ENCODE results near the gene ACTG1. TPM values are rescaled to one million over a fixed set of nuclear protein-coding genes. Genes with fewer than 3 reads are reported as not detected.

ACTG1 gene
- 1,000 to 10,000 TPM; 4,989 to 4,998 TPM for total RNA-seq

GRCh38 chr17:81512562-81513371, at the start of gene ACTG1:
TSS of gene ACTG1 (minus strand) at chr17:81512799. CDS start at chr17:81512354, 445 bp downstream.
- Mint-ChIP-seq H3K36me3 (peaks cover 43% of the 10 kb centered on the region), H3K27ac (peak within 1 kb of the TSS; percentile 93), H3K4me3 (peak within 1 kb of the TSS; percentile 96), H3K4me1 (peaks cover 28% of the 10 kb centered on the region), H3K9me3 (peaks cover 1% of the 10 kb centered on the region), H3K27me3 (peaks cover 11% of the 10 kb centered on the region)
- DNase-seq = peak; percentile 91

DNA sequence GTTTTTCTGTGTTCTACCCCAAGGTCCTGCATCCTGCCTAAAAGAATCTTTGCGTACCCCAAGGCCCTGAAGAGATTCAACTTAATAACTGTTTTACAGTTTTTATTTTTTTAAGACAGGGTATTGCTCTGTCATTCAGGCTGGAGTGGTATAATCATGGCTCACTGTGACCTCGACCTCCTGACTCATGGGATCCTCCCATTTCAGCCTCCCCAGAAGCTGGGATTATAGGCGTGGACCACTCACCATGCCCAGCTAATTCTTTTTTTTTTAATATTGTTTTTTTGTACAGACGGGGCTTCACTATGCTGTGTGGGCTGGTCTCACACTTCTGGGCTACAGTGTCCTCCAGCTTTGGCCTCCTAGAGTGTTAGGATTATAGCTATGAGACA, 48.9 kb upstream of the ACTG1 start:
- Mint-ChIP-seq H3K9me3 (no peaks in the 10 kb centered on the region), H3K27me3 (no peaks in the 10 kb centered on the region), H3K27ac (peak overlapping the region; percentile 66), H3K36me3 (peaks cover 21% of the 10 kb centered on the region), H3K4me1 (peaks cover 2% of the 10 kb centered on the region), H3K4me3 (no peak overlapping the region)
- no peak for DNase-seq

DNA sequence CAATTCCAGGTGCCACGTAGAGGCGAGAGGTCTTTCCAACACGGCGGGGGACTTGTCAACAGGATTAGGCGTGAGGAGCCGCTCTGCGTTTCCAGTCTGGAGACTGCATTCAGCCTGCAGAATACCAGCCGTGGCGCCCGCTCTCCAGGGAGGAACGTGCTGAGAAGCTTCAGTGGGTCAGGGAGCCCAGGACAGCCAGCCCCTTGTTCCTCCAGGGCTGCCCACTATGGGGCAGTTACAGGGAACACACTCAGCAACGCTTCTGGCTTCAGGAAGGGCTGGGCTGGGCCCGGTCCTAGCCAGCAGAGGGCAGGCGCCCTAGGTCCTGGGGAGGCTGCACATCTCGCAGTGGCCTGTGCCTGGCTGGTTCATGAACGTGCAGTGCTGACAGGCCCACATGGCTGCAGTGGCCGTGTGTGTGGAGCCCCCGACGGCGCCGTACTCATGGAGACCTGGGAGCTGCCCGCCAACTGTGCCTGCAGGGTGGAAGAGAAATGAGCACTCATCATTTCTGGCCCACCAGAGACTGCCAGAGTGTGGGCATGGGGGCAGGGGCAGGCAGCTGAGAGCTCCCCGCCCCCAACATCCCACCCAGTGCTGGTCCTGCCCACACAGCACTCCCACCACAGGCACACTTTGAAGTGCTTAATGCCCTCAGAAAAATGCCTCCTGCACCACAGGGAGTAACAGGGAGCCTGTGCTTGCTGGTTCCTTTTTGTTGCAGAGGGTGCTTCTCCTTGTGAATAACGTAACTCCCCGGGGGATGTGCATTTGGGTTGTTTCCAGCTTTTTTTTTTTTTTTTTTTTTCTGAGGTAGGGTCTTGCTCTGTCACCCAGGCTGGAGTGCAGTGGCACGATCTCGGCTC, 46.6 kb upstream of the ACTG1 start:
- DNase-seq = no peak
- no peaks in the 10 kb centered on the region for H3K27me3 Mint-ChIP-seq
- H3K27ac Mint-ChIP-seq = no peak overlapping the region
- peaks cover 13% of the 10 kb centered on the region for H3K36me3 Mint-ChIP-seq
- H3K4me3 Mint-ChIP-seq = no peak overlapping the region
- H3K9me3 Mint-ChIP-seq = no peaks in the 10 kb centered on the region
- peaks cover 6% of the 10 kb centered on the region for H3K4me1 Mint-ChIP-seq

- Mint-ChIP-seq H3K27me3 (no peaks in the 10 kb centered on the region), H3K4me3 (no peak overlapping the region), H3K4me1 (peaks cover 15% of the 10 kb centered on the region), H3K36me3 (peaks cover 17% of the 10 kb centered on the region), H3K9me3 (no peaks in the 10 kb centered on the region), H3K27ac (no peak overlapping the region)
- no peak for DNase-seq
These were observed 45.5 kb upstream of the ACTG1 start for GRCh38 chr17:81558115-81558468.

DNA sequence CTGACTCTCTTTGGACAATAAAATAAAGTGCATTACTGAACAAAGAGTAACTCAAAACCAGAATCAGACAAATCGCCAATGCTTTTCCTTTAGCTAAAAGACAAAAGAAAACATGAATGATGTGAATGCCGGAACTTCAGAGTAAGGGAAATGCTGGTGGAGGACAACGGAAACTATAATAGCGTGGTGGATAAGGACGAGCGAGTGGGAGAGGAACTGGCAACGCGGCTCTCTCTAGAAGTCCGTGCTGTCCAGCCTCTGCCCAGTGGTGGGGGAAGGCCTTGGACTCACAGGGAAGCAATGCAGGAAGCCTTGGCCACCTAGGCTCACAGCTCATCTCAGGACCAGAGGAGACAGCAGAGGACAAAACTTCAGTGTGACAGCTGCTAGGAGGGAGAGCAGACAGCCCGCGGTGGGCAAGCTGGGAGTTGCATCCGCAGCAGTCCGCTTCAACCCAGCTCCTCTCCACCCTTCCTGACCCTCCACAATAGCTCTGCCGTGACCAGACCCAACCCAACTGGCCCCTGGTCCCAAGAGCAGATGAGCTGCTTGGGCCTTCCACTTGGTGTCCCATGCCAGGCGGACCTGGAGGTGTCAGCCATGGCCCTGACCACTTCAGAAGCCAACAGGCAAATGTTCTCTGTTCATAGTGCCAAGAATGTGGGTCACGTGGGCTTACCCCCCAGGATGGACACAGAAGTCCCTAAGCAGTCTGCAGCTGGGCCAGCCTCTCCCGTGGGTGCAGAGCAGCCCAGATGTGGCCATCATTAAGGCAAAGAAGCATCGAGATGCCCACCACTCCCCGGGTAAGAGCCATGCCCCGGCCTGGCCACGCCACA, 44.9 kb upstream of the ACTG1 start:
- peaks cover 15% of the 10 kb centered on the region for H3K4me1 Mint-ChIP-seq
- no peak overlapping the region for H3K27ac Mint-ChIP-seq
- no peak for DNase-seq
- no peaks in the 10 kb centered on the region for H3K9me3 Mint-ChIP-seq
- no peak overlapping the region for H3K4me3 Mint-ChIP-seq
- no peaks in the 10 kb centered on the region for H3K27me3 Mint-ChIP-seq
- peaks cover 14% of the 10 kb centered on the region for H3K36me3 Mint-ChIP-seq

- peaks cover 14% of the 10 kb centered on the region for H3K36me3 Mint-ChIP-seq
These were observed 44.3 kb upstream of the ACTG1 start for GRCh38 chr17:81556863-81557262.

GRCh38 chr17:81556175-81556691, 43.6 kb upstream of the ACTG1 start:
- Mint-ChIP-seq H3K9me3 (no peaks in the 10 kb centered on the region), H3K4me1 (peaks cover 19% of the 10 kb centered on the region), H3K4me3 (no peak overlapping the region), H3K27me3 (no peaks in the 10 kb centered on the region), H3K36me3 (peaks cover 17% of the 10 kb centered on the region), H3K27ac (no peak overlapping the region)
- DNase-seq = no peak

More at GRCh38 chr17:81556863-81557262, 44.3 kb upstream of the ACTG1 start:
- Mint-ChIP-seq H3K4me1 (peaks cover 15% of the 10 kb centered on the region), H3K27ac (no peak overlapping the region), H3K27me3 (no peaks in the 10 kb centered on the region), H3K4me3 (no peak overlapping the region), H3K9me3 (no peaks in the 10 kb centered on the region)
- DNase-seq = no peak

DNA sequence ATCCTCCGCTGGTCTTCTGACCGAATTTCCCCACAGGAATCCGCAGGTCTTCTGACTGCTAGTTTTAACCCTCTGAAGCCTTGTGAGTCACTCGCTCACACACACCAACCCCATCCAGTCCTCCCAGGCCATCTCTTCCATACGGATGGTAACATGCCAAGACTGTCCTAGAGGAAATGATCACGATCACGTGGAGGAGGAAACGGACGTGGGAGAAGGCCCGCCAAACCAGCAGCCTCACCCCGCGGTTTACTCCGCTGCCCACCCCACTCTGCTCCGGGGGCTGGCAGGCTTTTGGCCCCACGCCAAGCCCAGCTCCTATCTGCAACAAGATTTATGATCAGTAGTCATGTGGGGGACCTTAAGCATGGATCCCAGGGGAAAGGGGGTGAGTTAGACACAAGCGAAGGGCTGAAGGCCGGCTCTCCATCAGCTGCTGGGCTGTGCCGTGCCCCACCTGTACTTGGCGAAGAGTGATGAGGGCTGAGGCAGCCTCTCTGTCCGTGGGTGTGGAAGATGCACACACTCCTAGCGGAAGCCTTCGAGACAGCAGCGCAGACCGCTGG, 41.1 kb upstream of the ACTG1 start:
- DNase-seq = peak; percentile 28
- peak overlapping the region; percentile 92 for H3K27ac Mint-ChIP-seq
- peaks cover 24% of the 10 kb centered on the region for H3K36me3 Mint-ChIP-seq
- H3K27me3 Mint-ChIP-seq = no peaks in the 10 kb centered on the region
- no peaks in the 10 kb centered on the region for H3K9me3 Mint-ChIP-seq
- H3K4me3 Mint-ChIP-seq = peak overlapping the region; percentile 90
- H3K4me1 Mint-ChIP-seq = peaks cover 30% of the 10 kb centered on the region

- Mint-ChIP-seq H3K9me3 (no peaks in the 10 kb centered on the region), H3K27me3 (no peaks in the 10 kb centered on the region), H3K36me3 (peaks cover 21% of the 10 kb centered on the region), H3K4me1 (peaks cover 30% of the 10 kb centered on the region), H3K27ac (peak overlapping the region; percentile 92), H3K4me3 (peak overlapping the region; percentile 90)
- peak; percentile 76 for DNase-seq
These were observed 40.5 kb upstream of the ACTG1 start for GRCh38 chr17:81553018-81553615.

DNA sequence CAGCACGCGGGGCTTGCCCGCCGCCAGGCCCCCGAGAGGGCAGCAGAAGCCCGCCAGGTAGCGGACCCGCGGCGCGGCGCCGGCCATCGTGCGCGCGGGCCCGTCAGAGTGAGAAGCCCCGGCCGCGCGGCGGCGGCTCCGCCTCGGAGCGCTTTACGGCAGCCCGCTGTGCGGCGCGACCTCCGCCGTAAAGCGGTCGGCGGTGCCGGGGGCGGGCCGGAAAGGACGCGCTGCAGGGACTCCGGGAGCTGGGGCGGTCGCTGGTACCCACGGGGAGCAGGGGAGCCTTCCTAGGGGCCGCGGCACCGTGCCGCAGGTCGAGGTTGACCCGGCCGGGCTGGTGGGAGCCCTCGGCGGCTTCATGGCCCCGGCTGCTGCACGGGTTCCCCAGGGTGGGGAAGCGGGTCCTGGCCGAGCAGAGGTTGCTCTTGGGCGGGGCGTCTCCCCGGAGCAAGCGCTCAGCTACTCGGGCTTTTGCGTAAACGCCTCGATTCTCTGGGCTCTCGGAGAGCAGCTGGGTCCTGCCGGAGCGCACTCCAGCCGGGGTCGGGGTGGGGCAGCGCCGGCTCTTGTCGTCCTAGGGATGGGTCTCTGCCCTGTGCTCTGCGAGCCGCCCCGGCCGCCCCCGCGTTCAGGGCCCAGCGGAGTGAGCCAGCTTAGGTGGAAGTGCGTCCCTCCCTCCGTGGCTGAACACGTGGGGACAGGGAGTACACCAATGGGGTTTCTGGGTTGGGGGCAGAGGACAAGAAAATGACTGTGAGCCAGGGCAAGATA, 39.8 kb upstream of the ACTG1 start, which contains the start of gene FAAP100:
Gene FAAP100 (minus strand): TSS at position 110 of the 774 bp plus-strand sequence. CDS start 23 bp downstream, at position 87.
- peak within 1 kb of the TSS; percentile 91 for H3K4me3 Mint-ChIP-seq
- no peaks in the 10 kb centered on the region for H3K27me3 Mint-ChIP-seq
- peaks cover 21% of the 10 kb centered on the region for H3K36me3 Mint-ChIP-seq
- peak within 1 kb of the TSS; percentile 92 for H3K27ac Mint-ChIP-seq
- peaks cover 30% of the 10 kb centered on the region for H3K4me1 Mint-ChIP-seq
- H3K9me3 Mint-ChIP-seq = no peaks in the 10 kb centered on the region
- DNase-seq = peak; percentile 92

- H3K27me3 Mint-ChIP-seq = no peaks in the 10 kb centered on the region
- H3K27ac Mint-ChIP-seq = peak overlapping the region; percentile 80
- DNase-seq = peak; percentile 21
- H3K9me3 Mint-ChIP-seq = no peaks in the 10 kb centered on the region
- peaks cover 21% of the 10 kb centered on the region for H3K36me3 Mint-ChIP-seq
- peak overlapping the region; percentile 91 for H3K4me3 Mint-ChIP-seq
- peaks cover 30% of the 10 kb centered on the region for H3K4me1 Mint-ChIP-seq
These were observed 39.1 kb upstream of the ACTG1 start for GRCh38 chr17:81551458-81552243.

- H3K4me3 Mint-ChIP-seq = peak overlapping the region; percentile 91
- H3K9me3 Mint-ChIP-seq = no peaks in the 10 kb centered on the region
- peaks cover 30% of the 10 kb centered on the region for H3K4me1 Mint-ChIP-seq
- H3K27ac Mint-ChIP-seq = peak overlapping the region; percentile 80
- no peaks in the 10 kb centered on the region for H3K27me3 Mint-ChIP-seq
- no peak for DNase-seq
- peaks cover 23% of the 10 kb centered on the region for H3K36me3 Mint-ChIP-seq
These were observed 38.3 kb upstream of the ACTG1 start for GRCh38 chr17:81550830-81551457.
